ENCODE data around the gene ABHD6.
"Not testable (repeated sequence)": the region's sequence is repeated elsewhere in the genome, so short reads cannot be mapped to it uniquely, and the experiment has no call there.

Gene ABHD6, protein sequence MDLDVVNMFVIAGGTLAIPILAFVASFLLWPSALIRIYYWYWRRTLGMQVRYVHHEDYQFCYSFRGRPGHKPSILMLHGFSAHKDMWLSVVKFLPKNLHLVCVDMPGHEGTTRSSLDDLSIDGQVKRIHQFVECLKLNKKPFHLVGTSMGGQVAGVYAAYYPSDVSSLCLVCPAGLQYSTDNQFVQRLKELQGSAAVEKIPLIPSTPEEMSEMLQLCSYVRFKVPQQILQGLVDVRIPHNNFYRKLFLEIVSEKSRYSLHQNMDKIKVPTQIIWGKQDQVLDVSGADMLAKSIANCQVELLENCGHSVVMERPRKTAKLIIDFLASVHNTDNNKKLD

DNA sequence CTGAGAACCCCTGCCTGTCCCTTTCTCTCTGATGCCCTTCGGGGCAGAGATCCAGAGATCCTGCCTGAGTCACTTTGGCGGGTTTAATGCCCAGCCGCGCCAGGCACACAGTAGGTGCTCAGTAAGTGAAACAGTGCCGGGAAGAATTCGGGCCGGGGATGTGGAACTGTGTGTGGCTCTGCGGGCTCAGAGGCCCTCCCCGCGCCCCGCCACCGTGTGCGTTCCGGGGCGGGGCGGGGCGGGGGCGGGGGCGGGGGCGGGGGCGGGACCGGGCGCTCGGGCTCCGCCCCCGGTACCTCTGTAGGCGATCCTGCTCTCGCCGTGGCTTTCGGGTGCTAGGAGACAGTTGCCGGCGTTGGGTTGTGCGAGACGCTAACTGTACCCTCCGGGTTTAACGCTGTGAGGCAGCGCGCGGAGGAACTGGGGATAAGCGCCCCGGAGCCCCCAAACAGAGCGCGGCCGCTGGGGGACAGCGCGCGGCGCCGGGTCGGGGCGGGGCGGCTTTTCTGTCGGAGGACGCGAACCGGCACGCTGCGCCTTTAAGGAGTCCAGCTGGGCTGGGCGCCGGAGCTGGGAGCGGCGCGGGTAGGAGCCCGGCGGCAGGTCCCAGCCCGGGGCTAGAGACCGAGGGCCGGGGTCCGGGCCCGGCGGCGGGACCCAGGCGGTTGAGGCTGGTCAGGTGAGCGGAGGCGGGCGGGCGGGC is at the start of gene ABHD6:
ABHD6 (plus strand) TSS at position 555 of the 703 bp plus-strand sequence. CDS start 18,795 bp downstream, outside the sequence.
- peak; percentile 53 to 88 for DNase-seq

DNA sequence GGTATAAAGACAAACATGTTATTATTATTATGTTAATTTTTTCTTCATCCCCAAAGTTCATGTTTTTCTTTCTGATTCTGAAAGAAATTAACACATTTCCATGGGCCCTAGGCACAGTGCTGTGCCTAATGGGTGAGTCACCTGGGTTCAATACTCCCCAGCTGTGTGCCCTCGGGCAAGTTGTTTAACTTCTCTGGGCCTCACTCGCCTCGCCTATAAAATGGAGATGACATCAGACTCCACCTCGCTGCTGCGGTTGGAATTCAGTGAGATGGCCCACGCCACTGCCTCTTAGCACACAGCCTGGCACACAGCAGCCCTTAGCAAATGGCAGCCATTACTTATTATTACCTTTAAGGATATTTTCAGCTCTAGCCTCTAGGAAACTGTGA is 49.4 kb upstream of the ABHD6 start:
- no peak for DNase-seq

DNA sequence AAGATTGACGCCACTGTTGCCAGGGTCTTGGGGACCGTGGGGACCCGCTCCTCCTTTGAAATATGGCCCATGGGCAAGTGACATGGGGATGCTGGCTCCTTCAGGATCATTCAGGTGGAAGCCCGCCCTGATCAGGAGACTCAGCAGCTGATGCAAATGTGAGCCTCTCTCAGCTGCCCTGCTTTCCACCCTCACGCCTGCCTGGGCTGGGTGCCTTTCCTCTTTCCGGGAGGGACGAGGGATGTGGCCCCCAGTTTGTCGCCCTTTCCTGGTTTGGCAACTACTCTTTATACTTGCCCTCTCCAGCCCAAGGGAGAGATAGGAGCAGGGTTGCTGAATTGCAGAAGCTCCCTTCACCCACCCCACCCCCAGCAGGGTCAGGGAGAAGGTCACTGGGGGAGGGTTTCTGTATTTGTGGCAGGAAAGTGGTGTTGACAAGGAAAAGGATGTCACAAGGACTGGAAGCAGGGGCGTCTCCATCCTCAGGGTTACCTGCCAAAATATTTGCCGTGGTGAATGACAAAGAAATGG is 48.6 kb upstream of the ABHD6 start:
- no peak for DNase-seq

DNA sequence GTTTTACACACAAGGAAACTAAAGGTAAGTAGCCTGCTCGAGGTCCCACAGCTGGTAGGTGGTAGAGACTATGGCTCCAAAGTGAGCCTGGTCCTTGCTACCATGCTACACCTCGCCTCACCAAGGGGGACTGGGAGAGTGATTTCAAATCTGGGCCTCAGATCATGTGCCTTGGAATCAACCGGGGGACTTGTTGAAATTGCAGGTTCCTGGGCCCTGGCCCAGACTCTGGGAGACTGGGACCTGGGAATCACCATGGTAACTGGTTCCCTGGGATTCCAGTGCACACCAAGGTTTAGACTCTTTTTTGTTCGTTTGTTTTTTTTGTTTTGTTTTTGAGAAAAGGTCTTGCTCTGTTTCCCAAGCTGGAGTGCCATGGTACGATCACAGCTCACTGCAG is 47.9 kb upstream of the ABHD6 start:
- no peak for DNase-seq

DNA sequence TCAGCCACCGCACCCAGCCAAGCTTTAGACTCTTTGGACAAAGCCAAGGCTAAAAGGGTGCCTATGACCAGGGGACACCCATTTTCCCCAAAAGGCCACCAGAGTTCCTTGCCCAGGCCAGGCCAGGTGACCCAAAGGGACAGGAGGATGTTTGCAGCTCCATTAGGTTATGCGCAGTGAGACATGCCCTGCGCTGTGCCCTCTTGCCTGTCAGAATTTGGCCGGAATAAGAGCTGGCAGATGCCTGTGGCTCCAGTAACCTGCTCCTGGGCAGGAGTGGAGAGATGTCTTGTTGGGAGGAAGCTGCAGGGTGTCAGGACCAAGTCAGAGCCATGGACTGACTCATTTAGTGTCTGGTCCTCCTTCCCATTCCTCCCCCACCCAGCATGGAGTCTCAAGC is 47.3 kb upstream of the ABHD6 start:
- DNase-seq: no peak

DNA sequence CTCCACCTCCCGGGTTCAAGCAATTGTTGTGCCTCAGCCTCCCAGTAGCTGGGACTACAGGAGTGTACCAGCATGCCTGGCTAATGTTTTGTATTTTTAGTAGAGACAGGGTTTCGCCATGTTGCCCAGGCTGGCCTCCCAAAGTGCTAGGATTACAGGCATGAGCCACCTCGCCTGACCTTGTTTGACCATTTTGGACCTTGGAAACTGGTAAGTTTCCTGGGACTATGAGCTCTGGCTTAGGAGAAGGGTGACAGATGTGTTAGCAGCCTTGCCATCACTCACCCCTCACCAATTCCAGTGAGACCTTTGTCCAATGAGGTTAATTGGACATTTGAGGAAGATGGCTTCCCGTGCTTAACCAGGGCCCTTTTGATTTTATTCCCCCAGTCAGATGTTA is 46.7 kb upstream of the ABHD6 start:
- no peak for DNase-seq

DNA sequence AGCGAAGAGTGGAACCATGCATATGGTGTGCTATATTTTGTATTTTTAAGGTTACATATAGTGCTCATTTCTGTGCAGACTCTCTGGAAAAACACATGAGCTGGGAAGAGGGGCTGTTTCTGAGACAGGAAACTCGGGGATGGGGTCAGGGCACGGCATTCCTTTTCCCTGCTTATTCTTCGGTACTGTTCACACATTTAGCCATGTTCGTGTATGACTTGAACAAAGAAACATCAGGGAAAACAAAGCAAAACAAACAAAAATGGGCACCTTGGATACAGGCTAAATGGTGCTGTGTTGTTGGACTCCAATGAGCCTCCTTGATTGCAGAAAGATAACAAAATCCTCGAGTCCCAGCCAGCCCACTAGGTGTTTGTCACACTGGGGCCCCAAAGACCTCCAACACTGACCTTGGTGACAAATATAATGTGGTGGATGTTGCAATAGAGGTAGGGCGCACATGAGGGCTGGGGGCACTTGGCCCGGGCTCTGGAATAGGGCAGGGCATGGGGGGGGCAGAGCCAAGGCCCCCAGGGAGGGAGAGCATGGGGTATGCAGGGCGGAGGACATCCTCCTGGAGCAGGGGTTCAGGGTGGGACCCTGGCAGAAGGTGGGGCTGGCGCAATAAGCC is 46.1 kb upstream of the ABHD6 start:
- DNase-seq: no peak

DNA sequence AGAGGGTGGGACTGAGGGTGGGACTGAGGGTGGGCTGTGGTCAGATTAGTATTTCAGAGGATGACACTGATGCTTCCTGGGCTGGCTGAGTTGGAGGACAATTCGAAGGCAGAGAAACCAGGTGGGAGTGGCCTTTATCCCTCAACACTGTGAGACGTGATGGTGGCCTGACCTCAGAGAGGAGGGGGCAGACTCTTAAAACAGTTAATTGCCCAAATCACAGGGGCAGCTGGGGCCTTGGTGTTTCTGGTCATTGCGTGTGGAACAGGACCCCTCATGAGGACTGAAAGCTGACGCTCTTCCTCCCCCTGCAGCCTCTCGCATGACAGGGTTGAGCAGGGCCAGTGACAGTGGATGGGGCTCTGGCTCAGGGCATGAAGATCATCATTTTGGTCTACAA is 45.5 kb upstream of the ABHD6 start:
- DNase-seq: no peak

DNA sequence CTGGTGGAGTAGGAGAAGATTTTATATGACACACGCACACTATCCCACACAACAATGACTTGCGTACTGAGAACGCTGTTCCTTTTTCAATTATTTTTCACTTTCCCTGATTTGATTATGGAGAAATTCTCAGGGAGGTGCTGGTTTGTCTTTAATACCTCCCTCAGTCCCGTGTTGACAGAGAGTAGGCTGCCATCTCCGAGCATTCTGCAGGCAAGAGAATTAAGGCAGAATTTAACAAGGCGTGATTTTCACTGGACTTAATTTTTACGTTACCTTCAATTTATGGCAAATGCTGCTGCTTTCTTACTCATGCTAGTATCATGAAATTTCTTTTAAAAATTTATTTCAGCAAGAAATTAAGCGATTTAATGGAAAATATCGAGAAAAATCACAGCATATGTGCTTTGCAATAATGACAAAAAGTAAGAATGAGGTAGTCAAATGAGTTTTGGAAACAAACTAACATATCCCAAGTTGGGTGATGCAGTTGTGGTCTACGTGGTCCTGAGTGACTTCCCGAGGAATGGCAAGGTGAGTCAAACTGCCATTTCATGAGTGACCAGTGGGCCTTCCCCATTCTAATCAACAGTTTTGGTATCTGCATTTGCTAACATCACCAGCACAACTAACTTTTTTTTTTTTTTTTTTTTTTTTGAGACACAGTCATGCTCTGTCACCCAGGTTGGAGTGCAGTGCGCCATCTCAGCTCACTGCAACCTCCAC is 43.7 kb upstream of the ABHD6 start:
- DNase-seq: no peak

DNA sequence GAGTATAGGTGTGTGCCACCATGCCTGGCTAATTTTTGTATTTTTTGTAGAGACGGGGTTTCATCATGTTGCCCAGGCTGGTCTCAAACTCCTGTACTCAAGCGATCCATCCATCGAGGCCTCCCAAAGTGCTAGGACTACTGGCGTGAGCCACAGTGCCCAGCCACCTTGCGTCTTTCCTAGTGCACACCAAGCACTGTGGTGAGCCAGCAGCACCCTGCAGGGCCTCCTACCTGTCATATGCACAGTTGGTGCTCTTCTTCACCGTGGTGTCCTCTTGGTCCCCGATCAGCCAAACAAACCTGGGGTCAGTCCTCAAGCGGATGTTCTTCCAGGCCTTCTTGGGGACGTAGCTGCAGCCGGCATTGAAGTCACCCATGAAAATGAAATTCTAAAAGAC is 40.0 kb upstream of the ABHD6 start:
- DNase-seq: no peak

DNA sequence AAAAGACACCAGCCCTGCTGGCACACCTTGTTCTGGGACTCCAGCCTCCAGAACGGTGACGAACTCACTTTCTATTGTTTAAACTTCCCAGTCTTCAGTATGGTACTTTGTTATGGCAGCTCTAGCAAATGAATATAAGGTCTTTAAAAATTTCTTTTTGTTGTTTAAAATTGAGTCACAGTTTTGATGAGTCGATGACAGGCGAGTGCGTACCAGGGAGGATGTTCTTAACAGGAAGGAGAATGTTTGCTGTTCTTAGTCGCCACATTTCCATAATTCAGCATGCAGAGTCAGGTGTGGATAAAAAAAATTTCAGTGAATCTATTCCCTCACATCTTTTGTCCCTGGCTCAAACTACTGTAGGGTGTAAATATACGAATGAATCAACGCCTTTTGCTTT is 39.2 kb upstream of the ABHD6 start:
- no peak for DNase-seq

DNA sequence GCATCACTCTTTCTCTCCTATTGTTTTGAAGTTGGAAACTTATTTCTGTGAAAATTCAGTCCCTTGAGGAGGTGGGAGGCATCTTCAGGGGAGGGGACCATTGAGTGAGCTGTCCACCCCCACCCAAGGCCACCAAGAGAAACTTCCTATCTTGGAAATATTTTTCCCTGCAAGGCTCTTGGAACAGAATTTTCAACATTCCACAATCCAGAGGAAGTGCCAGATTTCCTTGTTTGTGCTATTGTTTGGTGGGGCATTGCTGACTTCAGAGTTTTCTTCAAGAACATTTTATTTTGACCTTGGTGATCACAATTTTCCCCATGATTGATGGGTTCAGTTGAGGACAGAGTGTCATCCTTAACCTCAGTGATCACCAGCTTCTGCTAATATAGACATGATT is 38.8 kb upstream of the ABHD6 start:
- DNase-seq: no peak

DNA sequence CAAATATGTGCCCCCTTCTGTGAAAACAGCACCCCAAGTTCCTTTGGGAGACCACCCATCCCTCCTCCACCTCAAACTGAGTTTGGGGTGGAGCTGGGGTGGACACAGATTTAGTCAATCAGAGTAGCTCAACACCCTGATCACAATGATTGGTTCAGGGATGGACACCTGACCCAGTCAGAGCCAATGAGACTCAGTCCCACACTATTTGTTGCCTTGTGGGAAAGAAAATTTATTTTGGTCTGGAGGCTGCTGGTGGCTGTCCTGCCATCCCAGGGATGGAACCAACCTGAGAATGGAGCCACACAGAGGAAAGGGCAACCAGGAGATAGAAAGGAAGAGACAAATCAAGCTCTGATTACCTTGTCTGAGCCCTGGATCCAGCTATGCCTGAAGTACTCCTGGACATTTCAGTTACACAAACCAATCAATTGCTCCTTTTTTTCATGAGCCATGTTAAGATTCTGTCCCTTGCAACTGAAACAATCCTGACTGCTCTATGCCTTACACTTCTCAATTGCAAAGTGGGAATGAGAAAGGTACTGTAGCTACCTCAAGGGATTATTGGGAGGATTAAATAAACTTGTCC is 37.4 kb upstream of the ABHD6 start:
- DNase-seq: no peak

DNA sequence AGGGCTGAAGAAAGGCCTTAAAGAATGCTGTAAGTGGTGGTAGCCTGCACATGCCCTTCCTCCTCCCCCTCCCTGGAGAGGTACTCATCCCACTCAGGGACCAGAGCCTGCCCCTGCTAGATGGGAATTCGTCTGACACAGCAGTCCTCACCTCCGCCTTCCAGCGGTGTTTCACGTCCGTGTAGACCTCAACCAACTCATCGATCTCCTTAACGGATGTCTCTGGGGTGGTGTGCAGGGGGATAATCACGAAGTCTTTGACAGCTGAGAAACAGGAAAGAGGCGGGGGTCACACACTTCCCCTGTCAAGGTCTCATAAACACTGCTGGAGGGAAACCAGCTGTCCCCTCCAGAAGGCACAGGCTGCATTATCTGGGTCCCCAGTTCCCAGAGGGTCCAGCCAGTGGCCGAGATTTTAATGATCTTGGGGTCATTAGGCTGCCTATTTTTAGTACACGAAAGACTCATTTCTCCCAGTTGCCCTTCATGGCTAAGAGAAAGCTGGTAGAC is 36.7 kb upstream of the ABHD6 start:
- DNase-seq: no peak

DNA sequence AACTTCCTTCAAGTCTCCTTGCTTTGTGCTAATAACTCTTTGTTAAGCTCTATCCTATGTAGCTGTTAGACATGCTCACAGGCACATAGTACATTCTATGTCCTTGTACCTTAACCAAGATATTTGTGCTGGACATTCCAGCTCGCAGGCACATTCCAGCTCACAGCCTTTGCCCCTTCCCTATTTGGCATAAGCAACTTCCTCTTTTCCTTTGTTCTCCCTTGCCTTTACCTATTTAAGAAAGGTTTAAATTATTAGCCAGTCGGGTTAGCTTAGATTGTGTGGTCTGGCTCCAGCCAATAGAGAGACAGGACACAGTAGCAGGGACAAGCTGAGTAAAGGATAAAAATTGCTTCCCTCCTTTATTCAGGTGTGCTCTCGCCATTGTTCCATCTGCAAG is 36.1 kb upstream of the ABHD6 start:
- not testable (repeated sequence) for DNase-seq

DNA sequence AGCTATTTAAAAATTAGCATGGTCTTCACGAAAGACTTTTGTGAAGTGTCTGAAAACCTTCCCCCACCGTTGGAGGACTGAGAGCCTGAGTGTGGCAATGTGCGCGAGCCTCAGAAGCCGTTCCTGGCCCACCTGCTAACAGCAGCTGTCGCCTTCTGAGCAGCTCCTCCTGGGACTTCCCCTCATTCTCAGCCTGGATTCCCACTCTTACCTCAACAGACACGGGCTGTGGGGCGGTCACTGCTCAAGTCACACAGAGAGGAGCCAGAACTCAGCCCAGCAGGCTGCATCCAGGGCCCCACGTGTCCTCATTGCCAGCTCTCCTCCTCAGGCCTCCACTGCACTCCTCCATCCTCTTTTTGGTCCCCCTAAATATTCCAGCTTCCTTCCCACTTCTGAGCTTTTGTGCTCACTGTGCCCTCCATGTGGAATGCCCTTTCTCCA is 34.7 kb upstream of the ABHD6 start:
- no peak for DNase-seq

DNA sequence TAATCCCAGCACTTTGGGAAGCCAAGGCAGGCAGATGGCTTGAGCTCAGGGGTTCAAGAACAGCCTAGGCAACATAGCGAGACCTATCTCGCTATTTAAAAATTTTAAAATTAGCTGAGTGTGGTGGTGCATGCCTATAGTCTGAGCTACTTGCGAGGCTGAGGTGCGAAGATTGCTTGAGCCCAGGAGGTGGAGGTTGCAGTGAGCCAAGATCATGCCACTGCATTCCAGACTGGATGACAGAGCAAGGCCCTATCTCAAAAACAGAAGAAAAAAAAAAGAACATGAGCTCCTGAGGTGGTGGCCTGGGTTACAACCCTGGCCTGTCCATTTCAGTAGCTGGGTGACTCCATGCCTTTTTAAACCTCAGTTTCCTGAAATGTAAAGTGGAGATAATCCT is 34.1 kb upstream of the ABHD6 start:
- DNase-seq: no peak

DNA sequence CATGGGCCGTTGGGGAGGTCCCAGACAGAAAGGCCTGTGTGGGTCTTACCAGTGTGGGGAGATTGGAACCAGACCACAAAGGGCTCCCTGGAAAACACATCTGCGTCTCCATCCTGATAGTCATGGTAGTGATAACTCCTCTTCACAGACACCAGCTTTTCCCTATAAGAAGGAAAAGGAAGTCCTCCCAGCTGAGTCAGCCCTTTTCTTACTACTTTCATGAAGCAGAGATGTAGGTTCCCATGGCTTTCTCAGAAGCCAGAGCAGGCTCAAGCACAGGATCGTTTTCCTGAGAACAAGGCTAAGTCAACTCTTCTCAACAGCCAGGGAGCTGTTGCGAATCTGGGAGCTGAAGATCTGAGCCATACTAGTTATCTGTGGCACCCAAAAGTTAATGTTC is 32.9 kb upstream of the ABHD6 start:
- DNase-seq: no peak

DNA sequence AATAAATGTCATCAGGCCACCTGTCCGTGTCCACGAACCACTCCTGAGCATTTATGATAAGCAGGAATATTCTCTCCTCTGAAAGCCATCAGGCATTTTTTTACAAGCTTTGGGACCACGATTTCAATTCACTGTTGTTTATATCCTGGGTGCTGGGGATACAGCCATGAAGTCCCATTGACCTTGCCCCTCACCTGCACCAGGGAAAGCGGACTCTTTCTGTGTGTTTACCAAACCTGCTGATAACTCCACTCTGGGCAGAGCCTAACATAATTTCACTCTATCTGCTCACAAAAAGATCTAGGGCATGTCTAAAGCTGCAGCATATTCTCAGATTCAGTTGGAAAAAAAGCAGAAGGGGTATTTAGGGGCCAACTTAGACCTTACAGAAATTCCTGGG is 31.6 kb upstream of the ABHD6 start:
- no peak for DNase-seq

DNA sequence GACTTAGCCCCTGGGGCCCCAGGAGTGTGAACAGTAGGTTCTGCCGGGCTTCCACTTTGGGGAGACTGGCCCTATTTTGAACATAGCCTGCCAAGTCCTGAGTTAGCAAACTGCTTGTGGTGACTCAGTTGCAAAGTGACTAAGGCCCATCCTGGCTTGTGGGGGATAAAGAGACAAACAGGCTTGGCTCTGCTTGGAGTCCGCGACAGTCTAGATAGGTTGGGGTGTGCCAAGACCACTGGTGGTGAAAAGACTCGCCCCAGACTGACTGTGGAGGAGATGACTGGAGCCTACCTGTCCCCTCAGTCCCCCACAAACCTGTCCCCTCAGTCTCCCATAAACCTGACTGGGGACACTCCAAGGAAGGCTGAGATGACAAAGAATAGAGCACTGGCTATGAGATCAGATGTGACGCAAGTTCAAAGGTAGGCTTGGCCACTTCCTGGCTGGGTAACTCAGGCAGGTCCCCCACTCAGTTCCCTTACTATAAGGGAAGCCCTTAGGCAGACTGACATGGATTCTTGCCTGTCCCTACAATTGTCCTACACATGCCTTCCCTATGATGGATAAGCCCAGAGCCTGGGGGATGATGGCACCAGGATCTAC is 31.1 kb upstream of the ABHD6 start:
- DNase-seq: no peak

DNA sequence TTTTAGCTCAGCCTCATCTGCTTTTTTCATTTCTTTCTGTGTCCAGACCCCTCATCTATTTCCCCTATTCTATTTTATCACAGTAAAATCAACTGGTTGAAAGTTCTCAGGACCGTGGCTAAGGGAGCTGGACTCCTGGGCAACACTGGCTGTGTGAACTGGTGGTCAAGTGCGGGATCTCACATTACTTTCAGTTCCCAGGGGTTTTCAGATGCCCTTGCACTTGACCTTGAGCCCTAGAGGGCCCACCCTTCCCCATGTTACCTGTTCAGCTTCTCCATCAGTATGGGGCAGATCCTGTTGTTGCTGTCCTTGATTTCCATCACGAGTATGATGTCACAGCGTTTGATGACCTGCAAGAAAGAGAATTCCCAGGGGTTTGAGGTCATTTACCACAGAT is 29.6 kb upstream of the ABHD6 start:
- DNase-seq: no peak

DNA sequence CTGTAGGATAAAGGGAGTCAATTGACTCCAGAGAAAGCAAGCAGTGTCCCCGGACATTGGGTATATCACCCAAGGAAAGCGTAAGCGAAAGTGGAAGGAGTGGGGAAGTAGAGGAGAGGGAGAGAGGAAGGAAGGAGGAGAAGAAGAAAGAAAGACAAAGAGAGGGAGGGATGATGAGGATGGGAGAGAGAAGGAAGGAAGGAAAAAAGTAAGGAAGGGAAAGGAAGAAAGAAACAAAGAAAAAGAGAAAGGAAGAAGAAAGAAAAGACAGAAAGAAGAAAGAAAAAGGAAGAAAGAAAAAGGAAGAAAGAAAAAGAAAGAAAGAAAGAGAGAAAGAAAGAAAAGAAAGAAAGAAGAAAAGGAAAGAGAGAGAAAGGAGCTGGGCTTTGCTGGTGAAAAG is 27.7 kb upstream of the ABHD6 start:
- no peak for DNase-seq
